A549 (cell line): Measurements from ENCODE around the gene UCP2.

Source experiments
- CTCF ChIP-seq: fragments of >200 bp; sonication (Bioruptor Twin); formaldehyde crosslinking; IDR thresholded peaks from 3 replicates; pipeline ENCODE4 v1.5.1; 2016
- EHMT2 ChIP-seq: fragments of 200-600 bp; sonication (generic); IDR thresholded peaks from 2 replicates; pipeline ENCODE4 v1.6.1; 2016; ENCODE audit warnings: antibody characterized with exemption, low read depth, mild to moderate bottlenecking, moderate library complexity
- ELK1 ChIP-seq: fragments of 150-350 bp; IDR thresholded peaks from 2 replicates; pipeline ENCODE4 v1.6.1; 2014; ENCODE audit warnings: low read depth, mild to moderate bottlenecking, low read length
- GATA3 ChIP-seq: IDR thresholded peaks from 2 replicates; pipeline ENCODE4 v1.6.1; 2012; ENCODE audit warnings: borderline replicate concordance
- HDAC2 ChIP-seq: fragments of 200-600 bp; sonication (generic); IDR thresholded peaks from 2 replicates; pipeline ENCODE4 v1.6.1; 2016
- HES2 ChIP-seq: fragments of >200 bp; sonication (Bioruptor Twin); formaldehyde crosslinking; IDR thresholded peaks from 2 replicates; pipeline ENCODE4 v1.6.1; 2016
- JUN ChIP-seq, 2 experiments: fragments of >200 bp; sonication (Bioruptor Twin); formaldehyde crosslinking; IDR thresholded peaks; 2 replicates in 1 of 2; 3 replicates in 1 of 2; pipeline ENCODE4 v1.6.1; 2016 to 2017
- JUNB ChIP-seq: fragments of >200 bp; sonication (Bioruptor Twin); formaldehyde crosslinking; IDR thresholded peaks from 2 replicates; pipeline ENCODE4 v1.6.1; 2016
- MYC ChIP-seq: IDR thresholded peaks from 2 replicates; pipeline ENCODE4 v1.6.1; 2012; ENCODE audit warnings: mild to moderate bottlenecking, inconsistent platforms, low read length, improper control_type of control experiment, borderline replicate concordance
- POLR2A ChIP-seq: IDR thresholded peaks from 2 replicates; pipeline ENCODE4 v1.6.1; 2012; ENCODE audit warnings: mild to moderate bottlenecking, low read length
- USF2 ChIP-seq: fragments of 450-650 bp; IDR thresholded peaks from 2 replicates; pipeline ENCODE4 v1.6.1; 2014; ENCODE audit warnings: antibody characterized with exemption

GRCh38 chr11:74009675-74010305 lies 27.1 kb upstream of the UCP2 start:
- TF ChIP-seq CTCF (no peak), GATA3 (no peak), JUN (IDR thresholded peaks at IDR 0.05) (no peak), USF2 (no peak), HES2 (no peak), HDAC2 (no peak), ELK1 (no peak), POLR2A (no peak), EHMT2 (no peak), MYC (no peak), JUNB (no peak)
